H1 (cell line): ENCODE measurements around the gene TP53I3. TPM values are rescaled to one million over a fixed set of nuclear protein-coding genes. Genes with fewer than 3 reads are reported as not detected.

ENCODE experiments used
- CHD7 ChIP-seq: fragments of 300-600 bp; sonication (generic); IDR thresholded peaks from 2 replicates; pipeline ENCODE4 v1.7.1; 2012; ENCODE audit warnings: low read length, moderate library complexity, mild to moderate bottlenecking, inconsistent platforms; ENCODE audit not compliant: insufficient replicate concordance
- EGR1 ChIP-seq: IDR thresholded peaks from 2 replicates; pipeline ENCODE4 v1.6.1; 2011; ENCODE audit warnings: low read depth, low read length, borderline replicate concordance
- GABPA ChIP-seq: IDR thresholded peaks from 2 replicates; pipeline ENCODE4 v1.6.1; 2011; ENCODE audit warnings: mild to moderate bottlenecking, low read length, moderate library complexity, borderline replicate concordance; ENCODE audit not compliant: insufficient read depth
- HDAC6 ChIP-seq: IDR thresholded peaks from one replicate; pipeline ENCODE4 v1.7.1; 2012; ENCODE audit warnings: low read depth, mild to moderate bottlenecking, inconsistent platforms, low read length, moderate library complexity
- KDM1A ChIP-seq: fragments of 200-600, 300-600 bp; sonication (generic); IDR thresholded peaks from 2 replicates; pipeline ENCODE4 v1.7.1; 2016; ENCODE audit warnings: mild to moderate bottlenecking, low read length, borderline replicate concordance
- RXRA ChIP-seq: IDR thresholded peaks from 2 replicates; pipeline ENCODE4 v1.6.1; 2011; ENCODE audit warnings: low read depth, mild to moderate bottlenecking, low read length, moderate library complexity; ENCODE audit not compliant: insufficient read depth
- USF2 ChIP-seq: IDR thresholded peaks from 2 replicates; pipeline ENCODE4 v1.6.1; 2011; ENCODE audit warnings: low read length, improper control_type of control experiment
- polyA plus RNA-seq, 7 experiments: library from polyadenylated mRNA; depleted of rRNA in 3 of 7; stranded (reverse) in 5 of 7; unstranded in 2 of 7; fragments of >200 nt in 5 of 7; fragments of 200-250 nt in 2 of 7; gene quantifications; 1 replicate in 5 of 7; 2 replicates in 1 of 7; 4 replicates in 1 of 7; pipeline versions ENCODE4 v1.2.1 to v1.2.3, GENCODE V29; 2011 to 2013; ENCODE audit warnings: missing spikeins in 2 of 7, mixed read lengths in 2 of 7
- total RNA-seq: library from RNA; stranded (reverse); fragmentation: NEBNext Ultra II Directional; extraction: Animal tissue kit (Norgen Biotek cat#: 25700); gene quantifications from 2 replicates; pipeline ENCODE4 v1.2.1, GENCODE V29; 2021
- TF ChIP-seq, protein P1 (sequence below): IDR thresholded peaks from 2 replicates; pipeline ENCODE4 v1.6.1; 2012; ENCODE audit warnings: inconsistent platforms

Gene TP53I3
- total and polyA plus RNA-seq, 2 of the 8 experiments (the other 6 are each of a cell fraction or from before 2014, with no cell fraction given) = 29.4 to 34.5 TPM

DNA sequence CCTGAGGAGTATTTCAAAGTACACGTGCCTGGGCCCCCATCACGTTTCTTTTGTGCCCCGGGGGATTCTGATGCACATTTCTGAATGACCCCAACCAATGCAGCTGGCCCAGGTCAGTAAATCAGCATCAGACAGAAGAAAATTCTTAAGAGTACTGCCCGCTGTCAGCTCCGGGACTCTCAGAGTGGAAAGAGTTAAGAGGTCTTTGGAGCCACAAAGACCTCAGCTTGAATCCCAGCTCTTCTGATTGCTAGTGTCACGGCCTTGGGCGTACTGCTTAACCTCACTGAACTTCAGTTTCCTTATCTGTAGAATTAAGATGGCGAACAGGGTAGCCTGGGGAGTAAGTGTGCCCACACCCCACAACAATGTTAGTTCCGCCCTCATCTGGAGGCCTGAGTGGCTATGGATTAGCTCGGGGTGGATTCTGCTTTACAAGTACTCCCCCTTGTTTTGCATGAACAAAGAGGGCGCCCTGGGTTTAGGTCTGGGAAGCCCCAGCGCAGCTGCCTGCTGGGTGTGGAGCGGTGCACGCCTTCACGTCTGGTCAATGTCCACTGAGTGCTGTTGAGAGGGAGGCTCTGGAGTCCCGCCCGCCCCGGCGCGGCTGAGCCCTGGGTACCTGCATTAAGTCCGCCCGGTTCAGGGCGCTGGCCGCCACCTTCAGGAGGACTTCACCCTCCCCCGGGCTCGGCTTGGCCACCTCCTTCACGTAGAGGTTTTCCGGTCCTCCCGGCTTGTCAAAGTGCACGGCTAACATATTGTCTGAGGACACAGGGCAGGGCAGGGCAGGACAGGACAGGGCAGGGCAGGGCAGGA is 858 bp downstream of the TP53I3 start (continued):
- TF ChIP-seq CHD7 (no peak), RXRA (no peak), HDAC6 (no peak), GABPA (no peak), KDM1A (no peak), USF2 (no peak), EGR1 (no peak)
- TF ChIP-seq, protein P1, sequence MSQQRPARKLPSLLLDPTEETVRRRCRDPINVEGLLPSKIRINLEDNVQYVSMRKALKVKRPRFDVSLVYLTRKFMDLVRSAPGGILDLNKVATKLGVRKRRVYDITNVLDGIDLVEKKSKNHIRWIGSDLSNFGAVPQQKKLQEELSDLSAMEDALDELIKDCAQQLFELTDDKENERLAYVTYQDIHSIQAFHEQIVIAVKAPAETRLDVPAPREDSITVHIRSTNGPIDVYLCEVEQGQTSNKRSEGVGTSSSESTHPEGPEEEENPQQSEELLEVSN = no peak
